Mammary microvascular endothelial cell (primary cell): ENCODE results near the gene SLC38A2. TPM values are rescaled to one million over a fixed set of nuclear protein-coding genes. Genes with fewer than 3 reads are reported as not detected.

ENCODE experiments used
- total RNA-seq: library from RNA; depleted of rRNA; stranded (reverse); fragments of >200 nt; gene quantifications from 2 replicates; pipeline ENCODE4 v1.2.3, GENCODE V29; 2015

SLC38A2 gene
- total RNA-seq, result 202 and 216 TPM in 2 replicates

GRCh38 chr12:46372544-46373300 is at the start of gene SLC38A2:
Gene SLC38A2, minus strand, starts transcription at chr12:46372773. Its CDS starts 1,480 bp downstream, at chr12:46371293.

Other genes with a start within 250 kb of the SLC38A2 start
- gene SLC38A1, start 103.7 kb downstream of the SLC38A2 start, total RNA-seq, result 93.6 and 102 TPM in 2 replicates